NT2/D1 (cell line): Measurements from ENCODE around the gene F2.

Experiments
- DNase-seq: peaks from one replicate; pipeline ENCODE4 v3.0.0-alpha.2; 2011; ENCODE audit warnings: low read depth, low spot score
- H3K27me3 ChIP-seq: 2 replicates; pipeline ENCODE4 v1.6.0; 2011; ENCODE audit warnings: mild to moderate bottlenecking; ENCODE audit not compliant: insufficient read length, insufficient read depth
- H3K36me3 ChIP-seq: 2 replicates; pipeline ENCODE4 v1.6.1; 2011; ENCODE audit warnings: mild to moderate bottlenecking, low read length, mixed read lengths; ENCODE audit not compliant: insufficient read depth, insufficient read length
- H3K4me1 ChIP-seq: 2 replicates; pipeline ENCODE4 v1.5.1; 2011; ENCODE audit not compliant: insufficient read depth, insufficient read length
- H3K4me3 ChIP-seq: 2 replicates; pipeline ENCODE4 v1.5.1; 2011; ENCODE audit warnings: low read depth; ENCODE audit not compliant: insufficient read length
- H3K9ac ChIP-seq: 2 replicates; pipeline ENCODE4 v1.6.0; 2011; ENCODE audit warnings: low read depth; ENCODE audit not compliant: insufficient read length
- H3K9me3 ChIP-seq: 2 replicates; pipeline ENCODE4 v1.5.1; 2011; ENCODE audit warnings: mild to moderate bottlenecking, low read length; ENCODE audit not compliant: insufficient read depth
- SUZ12 ChIP-seq: IDR thresholded peaks from 2 replicates; pipeline ENCODE4 v1.6.1; 2011; ENCODE audit not compliant: insufficient read length, insufficient read depth; ENCODE audit errors: extremely low read depth
- YY1 ChIP-seq: IDR thresholded peaks from 2 replicates; pipeline ENCODE4 v1.6.1; 2011; ENCODE audit not compliant: insufficient read length, insufficient read depth
- ZNF274 ChIP-seq: IDR thresholded peaks from 2 replicates; pipeline ENCODE4 v1.6.1; 2011; ENCODE audit warnings: mild to moderate bottlenecking, low read depth, low read length

The F2 gene

GRCh38 chr11:46745995-46746394, 27.0 kb downstream of the F2 start:
- TF ChIP-seq SUZ12 (no peak), ZNF274 (no peak), YY1 (no peak)
- H3K9me3 ChIP-seq = no peaks in the 10 kb centered on the region
- no peak overlapping the region for H3K9ac ChIP-seq

GRCh38 chr11:46747150-46747549, 28.1 kb downstream of the F2 start:
- TF ChIP-seq ZNF274 = no peak
- no peak for TF ChIP-seq SUZ12
- no peak for TF ChIP-seq YY1
- Histone ChIP-seq H3K9ac (no peak overlapping the region), H3K36me3 (peaks cover 91% of the 10 kb centered on the region), H3K4me3 (no peak overlapping the region), H3K9me3 (no peaks in the 10 kb centered on the region), H3K27me3 (no peaks in the 10 kb centered on the region), H3K4me1 (peaks cover 4% of the 10 kb centered on the region)
- DNase-seq = no peak

More at GRCh38 chr11:46745995-46746394, 27.0 kb downstream of the F2 start:
- H3K27me3 ChIP-seq = no peaks in the 10 kb centered on the region
- H3K4me3 ChIP-seq = no peak overlapping the region
- DNase-seq = no peak
- peaks cover 4% of the 10 kb centered on the region for H3K4me1 ChIP-seq
- peaks cover 91% of the 10 kb centered on the region for H3K36me3 ChIP-seq

GRCh38 chr11:46755962-46756361, 36.9 kb downstream of the F2 start:
- Histone ChIP-seq H3K36me3 (peaks cover 81% of the 10 kb centered on the region), H3K9ac (no peak overlapping the region), H3K27me3 (no peaks in the 10 kb centered on the region), H3K9me3 (no peaks in the 10 kb centered on the region), H3K4me1 (no peaks in the 10 kb centered on the region), H3K4me3 (no peak overlapping the region)
- no peak for TF ChIP-seq ZNF274
- no peak for TF ChIP-seq SUZ12
- TF ChIP-seq YY1 = no peak
- DNase-seq = no peak

- H3K27me3 ChIP-seq = no peaks in the 10 kb centered on the region
- no peak overlapping the region for H3K9ac ChIP-seq
- no peak for TF ChIP-seq SUZ12
- no peak for TF ChIP-seq ZNF274
- TF ChIP-seq YY1 = no peak
- no peak for DNase-seq
- peaks cover 86% of the 10 kb centered on the region for H3K36me3 ChIP-seq
- H3K9me3 ChIP-seq = no peaks in the 10 kb centered on the region
- H3K4me3 ChIP-seq = no peak overlapping the region
- H3K4me1 ChIP-seq = no peaks in the 10 kb centered on the region
Observed at GRCh38 chr11:46759196-46759595, 40.2 kb downstream of the F2 start.

DNA sequence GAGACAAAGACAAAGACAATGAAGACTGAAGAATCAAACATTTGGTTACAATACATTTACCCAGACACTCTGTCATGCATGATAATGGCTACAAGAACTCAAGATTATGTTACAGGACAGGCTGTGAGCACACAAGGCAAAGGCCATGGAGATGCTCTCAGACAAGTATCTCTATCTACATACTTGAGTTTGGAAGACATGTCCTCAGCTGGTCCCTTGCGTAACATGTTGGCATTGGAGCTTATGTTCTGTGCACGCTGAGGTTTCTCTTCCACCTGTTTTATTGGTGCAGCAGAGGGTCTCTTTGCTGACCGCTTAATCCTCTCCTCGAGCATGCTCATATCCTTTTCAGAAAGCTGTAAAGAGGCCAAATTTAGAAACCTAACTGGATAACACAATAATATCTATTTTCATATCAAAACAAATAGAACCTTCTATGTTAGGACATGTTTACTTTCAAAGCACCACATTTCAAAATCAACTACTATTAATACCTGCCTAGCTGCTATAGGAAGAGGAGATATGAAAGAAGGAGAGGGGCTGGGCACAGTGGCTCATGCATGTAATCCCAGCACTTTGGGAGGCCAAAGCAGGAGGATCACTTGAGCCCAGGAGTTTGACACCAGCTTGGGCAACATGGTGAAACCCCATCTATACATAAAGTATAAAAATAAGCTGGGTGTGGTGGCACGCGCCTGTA, 41.6 kb downstream of the F2 start:
- H3K4me3 ChIP-seq = no peak overlapping the region
- H3K9ac ChIP-seq = no peak overlapping the region
- H3K4me1 ChIP-seq = no peaks in the 10 kb centered on the region
- no peak for DNase-seq
- H3K27me3 ChIP-seq = no peaks in the 10 kb centered on the region
- TF ChIP-seq ZNF274 = no peak
- TF ChIP-seq SUZ12 = no peak
- no peak for TF ChIP-seq YY1
- no peaks in the 10 kb centered on the region for H3K9me3 ChIP-seq
- H3K36me3 ChIP-seq = peaks cover 85% of the 10 kb centered on the region

GRCh38 chr11:46761807-46762206, 42.8 kb downstream of the F2 start:
- DNase-seq = no peak
- no peak overlapping the region for H3K4me3 ChIP-seq
- no peak for TF ChIP-seq YY1
- TF ChIP-seq ZNF274 = no peak
- TF ChIP-seq SUZ12 = no peak
- H3K27me3 ChIP-seq = no peaks in the 10 kb centered on the region
- no peak overlapping the region for H3K9ac ChIP-seq
- peaks cover 90% of the 10 kb centered on the region for H3K36me3 ChIP-seq
- H3K4me1 ChIP-seq = no peaks in the 10 kb centered on the region
- H3K9me3 ChIP-seq = no peaks in the 10 kb centered on the region

- no peak for DNase-seq
- H3K9me3 ChIP-seq = no peaks in the 10 kb centered on the region
- H3K27me3 ChIP-seq = no peaks in the 10 kb centered on the region
- H3K9ac ChIP-seq = no peak overlapping the region
- H3K4me1 ChIP-seq = no peaks in the 10 kb centered on the region
- H3K36me3 ChIP-seq = peaks cover 90% of the 10 kb centered on the region
- TF ChIP-seq ZNF274 = no peak
- no peak for TF ChIP-seq YY1
- no peak for TF ChIP-seq SUZ12
- H3K4me3 ChIP-seq = no peak overlapping the region
Observed at GRCh38 chr11:46762248-46762647, 43.2 kb downstream of the F2 start.
